NK-92 (cell line): ENCODE data around the gene CRAT.
A peak's percentile ranks its signal among the peaks of the same experiment; 100 is the strongest.
"Not testable (repeated sequence)": the region's sequence is repeated elsewhere in the genome, so short reads cannot be mapped to it uniquely, and the experiment has no call there.

Experiments used
- DNase-seq: peaks from one replicate; lab custom pipeline; 2025; ENCODE audit not compliant: unreplicated experiment; lab: John Stamatoyannopoulos, UW

The CRAT gene

GRCh38 chr9:129138476-129139232 lies 28.1 kb upstream of the CRAT start:
- DNase-seq: no peak

- DNase-seq: no peak
Observed at GRCh38 chr9:129138144-129138462, 27.5 kb upstream of the CRAT start.

- DNase-seq: no peak
Observed at GRCh38 chr9:129137292-129138143, 26.9 kb upstream of the CRAT start.

- DNase-seq: no peak
Observed at GRCh38 chr9:129136446-129137035, 25.9 kb upstream of the CRAT start.

GRCh38 chr9:129135476-129135875 lies 24.9 kb upstream of the CRAT start:
- no peak for DNase-seq

- DNase-seq: no peak
Observed at GRCh38 chr9:129133082-129133481, 22.5 kb upstream of the CRAT start.

GRCh38 chr9:129131300-129132145 lies 20.9 kb upstream of the CRAT start:
- DNase-seq: peak; percentile 16

GRCh38 chr9:129130791-129131190 lies 20.2 kb upstream of the CRAT start:
- DNase-seq: no peak

GRCh38 chr9:129130271-129130670 lies 19.7 kb upstream of the CRAT start:
- not testable (repeated sequence) for DNase-seq

GRCh38 chr9:129128689-129129088 lies 18.1 kb upstream of the CRAT start:
- no peak for DNase-seq

GRCh38 chr9:129126749-129127618 lies 16.4 kb upstream of the CRAT start:
- no peak for DNase-seq

GRCh38 chr9:129125478-129125877 lies 14.9 kb upstream of the CRAT start:
- DNase-seq: no peak

- no peak for DNase-seq
Observed at GRCh38 chr9:129124506-129125069, 14.0 kb upstream of the CRAT start.

GRCh38 chr9:129122976-129123375 lies 12.4 kb upstream of the CRAT start:
- DNase-seq: not testable (repeated sequence)

- DNase-seq: no peak
Observed at GRCh38 chr9:129122133-129122532, 11.5 kb upstream of the CRAT start.

- no peak for DNase-seq
Observed at GRCh38 chr9:129121483-129121882, 10.9 kb upstream of the CRAT start.

GRCh38 chr9:129118799-129119198 lies 8.2 kb upstream of the CRAT start:
- no peak for DNase-seq

GRCh38 chr9:129113645-129114304 lies 3.2 kb upstream of the CRAT start:
- no peak for DNase-seq

- DNase-seq: not testable (repeated sequence)
Observed at GRCh38 chr9:129112526-129112925, 1.9 kb upstream of the CRAT start.
